Measurements from ENCODE around the gene TLDC2.

- no peak for TF ChIP-seq CTCF (conservative IDR thresholded peaks at IDR 0.05 in 1 of 2, IDR thresholded peaks at IDR 0.05 in 1 of 2; ENCODE audit: low read depth in 1 of 2, low read length in 2 of 2)
- no peak for TF ChIP-seq EZH2 (IDR thresholded peaks at IDR 0.05; ENCODE audit: low read length, missing control alignments)
Measured at GRCh38 chr20:36832791-36833190, 43.1 kb upstream of the TLDC2 start.
